Fibroblast of the aortic adventitia (primary cell): ENCODE results near the gene NEBL. TPM values are rescaled to one million over a fixed set of nuclear protein-coding genes. Genes with fewer than 3 reads are reported as not detected.

Source experiments
- DNase-seq: peaks from one replicate; pipeline ENCODE4 v3.0.0-alpha.2; 2010; ENCODE audit warnings: low read depth
- H3K4me3 ChIP-seq: 2 replicates; pipeline ENCODE4 v1.5.1; 2011; ENCODE audit warnings: low read depth, mild to moderate bottlenecking, control low read depth, low read length, moderate library complexity
- total RNA-seq: library from RNA; depleted of rRNA; stranded (reverse); fragments of >200 nt; gene quantifications from 2 replicates; pipeline ENCODE4 v1.2.3, GENCODE V29; 2012; ENCODE audit warnings: low replicate concordance
- TF ChIP-seq, protein P1 (sequence below): IDR thresholded peaks from 2 replicates; pipeline ENCODE4 v1.5.1; 2011; ENCODE audit warnings: mild to moderate bottlenecking, low read length, control low read depth, inconsistent platforms; ENCODE audit not compliant: insufficient read depth

Gene NEBL
- total RNA-seq, 1 donor, result 0.09 TPM

DNA sequence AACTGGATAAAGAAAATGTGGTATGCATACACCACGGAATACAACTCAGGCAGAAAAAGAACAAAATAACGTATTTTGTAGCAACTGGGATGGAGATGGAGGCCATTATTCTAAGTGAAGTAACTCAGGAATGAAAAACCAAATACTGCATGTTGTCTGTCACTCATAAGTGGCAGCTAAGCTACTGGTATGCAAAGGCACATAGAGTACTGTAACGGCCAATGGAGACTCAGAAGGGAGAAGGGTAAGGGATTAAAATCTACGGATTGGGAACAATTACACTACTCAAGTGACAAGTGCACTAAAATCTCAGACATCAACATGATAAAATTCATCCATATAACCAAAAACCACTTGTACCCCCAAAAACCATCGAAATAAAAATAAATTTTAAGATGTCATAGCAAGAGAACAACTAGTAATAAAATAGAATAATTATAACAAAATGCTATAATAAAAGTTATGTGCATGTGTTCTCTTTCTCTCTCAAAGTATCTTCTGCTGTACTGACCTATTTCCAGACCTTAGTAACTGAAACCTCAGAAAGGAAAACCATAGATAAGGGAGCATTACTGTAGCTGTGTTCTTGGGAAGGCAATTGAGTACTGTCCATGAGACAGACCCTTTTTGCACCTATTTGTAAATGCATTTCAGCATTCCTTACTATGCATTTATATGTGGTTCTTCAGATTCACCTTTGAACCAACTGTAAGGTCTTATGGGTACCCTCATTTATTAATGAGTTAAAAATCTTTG is 6.7 kb upstream of the NEBL start:
- no peak for DNase-seq
- TF ChIP-seq, protein P1, sequence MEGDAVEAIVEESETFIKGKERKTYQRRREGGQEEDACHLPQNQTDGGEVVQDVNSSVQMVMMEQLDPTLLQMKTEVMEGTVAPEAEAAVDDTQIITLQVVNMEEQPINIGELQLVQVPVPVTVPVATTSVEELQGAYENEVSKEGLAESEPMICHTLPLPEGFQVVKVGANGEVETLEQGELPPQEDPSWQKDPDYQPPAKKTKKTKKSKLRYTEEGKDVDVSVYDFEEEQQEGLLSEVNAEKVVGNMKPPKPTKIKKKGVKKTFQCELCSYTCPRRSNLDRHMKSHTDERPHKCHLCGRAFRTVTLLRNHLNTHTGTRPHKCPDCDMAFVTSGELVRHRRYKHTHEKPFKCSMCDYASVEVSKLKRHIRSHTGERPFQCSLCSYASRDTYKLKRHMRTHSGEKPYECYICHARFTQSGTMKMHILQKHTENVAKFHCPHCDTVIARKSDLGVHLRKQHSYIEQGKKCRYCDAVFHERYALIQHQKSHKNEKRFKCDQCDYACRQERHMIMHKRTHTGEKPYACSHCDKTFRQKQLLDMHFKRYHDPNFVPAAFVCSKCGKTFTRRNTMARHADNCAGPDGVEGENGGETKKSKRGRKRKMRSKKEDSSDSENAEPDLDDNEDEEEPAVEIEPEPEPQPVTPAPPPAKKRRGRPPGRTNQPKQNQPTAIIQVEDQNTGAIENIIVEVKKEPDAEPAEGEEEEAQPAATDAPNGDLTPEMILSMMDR, result no peak
- no peak overlapping the region for H3K4me3 ChIP-seq

GRCh38 chr10:20901110-20901509 is 4.0 kb upstream of the NEBL start:
- TF ChIP-seq, protein P1, result no peak
- no peak for DNase-seq
- no peak overlapping the region for H3K4me3 ChIP-seq

GRCh38 chr10:20898866-20899535 is 1.9 kb upstream of the NEBL start:
- DNase-seq, result peak; percentile 31
- TF ChIP-seq, protein P1, result no peak
- H3K4me3 ChIP-seq, result no peak overlapping the region

DNA sequence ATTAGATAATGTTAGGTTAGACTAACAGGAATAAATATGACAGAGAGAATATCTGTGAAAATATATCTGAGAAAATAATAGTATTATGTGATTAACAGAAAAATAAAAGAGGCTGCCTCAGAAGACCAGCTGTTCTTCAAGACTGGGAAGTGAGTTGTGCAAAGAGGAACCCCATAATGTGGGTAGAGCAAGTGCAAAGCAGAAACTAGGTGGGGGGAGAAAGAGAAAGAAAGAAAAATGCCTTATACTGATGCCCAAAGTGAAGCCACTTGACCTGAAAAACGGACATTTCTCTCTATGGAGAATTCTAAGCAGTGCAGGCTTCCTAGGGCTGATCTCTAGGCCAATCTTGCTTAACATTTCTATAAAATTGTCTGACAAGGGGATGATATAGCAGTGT is 3.8 kb downstream of the NEBL start:
- DNase-seq, result no peak
- no peak overlapping the region for H3K4me3 ChIP-seq
- TF ChIP-seq, protein P1, result no peak

DNA sequence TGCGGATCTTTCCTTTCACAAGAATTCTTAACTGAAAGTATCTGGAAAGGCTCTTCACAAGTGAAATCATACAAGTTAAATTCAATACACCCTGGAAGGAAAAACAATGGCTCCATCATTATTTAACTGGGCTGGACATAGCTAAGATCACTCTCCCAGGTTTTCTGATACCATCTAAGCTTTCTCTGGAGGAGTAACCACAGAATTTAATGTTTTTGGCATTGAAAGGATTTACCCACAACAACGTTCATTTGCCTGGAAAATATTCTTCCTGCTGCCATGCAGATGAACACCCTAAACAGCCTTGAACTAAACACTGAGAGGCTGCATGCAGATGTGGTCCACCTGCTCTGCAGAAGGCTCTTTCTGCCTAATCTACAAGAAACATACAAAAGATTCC is 4.3 kb downstream of the NEBL start:
- TF ChIP-seq, protein P1, result no peak
- no peak for DNase-seq
- no peak overlapping the region for H3K4me3 ChIP-seq

GRCh38 chr10:20892011-20892585 is 5.0 kb downstream of the NEBL start:
- TF ChIP-seq, protein P1, result no peak
- H3K4me3 ChIP-seq, result no peak overlapping the region
- no peak for DNase-seq
